Esophagus mucosa (tissue), 1 donor: ENCODE measurements around the gene PINLYP. TPM values are rescaled to one million over a fixed set of nuclear protein-coding genes. Genes with fewer than 3 reads are reported as not detected.
A peak's percentile ranks its signal among the peaks of the same experiment; 100 is the strongest.
"Not testable (repeated sequence)": the region's sequence is repeated elsewhere in the genome, so short reads cannot be mapped to it uniquely, and the experiment has no call there.

Experiments
- ATAC-seq: fragments of 200-7000 bp; cut with Tn5 transposase; one replicate; pipeline ENCODE4 v1.9.1; 2020
- total RNA-seq: library from RNA; stranded (reverse); gene quantifications from one replicate; pipeline ENCODE4 v1.2.4, GENCODE V29; 2023
- donor health status: DM: yes; HTN: yes; CAD: no.

Gene PINLYP
- total RNA-seq, 1 donor from 2014 or later: 9.1 TPM

DNA sequence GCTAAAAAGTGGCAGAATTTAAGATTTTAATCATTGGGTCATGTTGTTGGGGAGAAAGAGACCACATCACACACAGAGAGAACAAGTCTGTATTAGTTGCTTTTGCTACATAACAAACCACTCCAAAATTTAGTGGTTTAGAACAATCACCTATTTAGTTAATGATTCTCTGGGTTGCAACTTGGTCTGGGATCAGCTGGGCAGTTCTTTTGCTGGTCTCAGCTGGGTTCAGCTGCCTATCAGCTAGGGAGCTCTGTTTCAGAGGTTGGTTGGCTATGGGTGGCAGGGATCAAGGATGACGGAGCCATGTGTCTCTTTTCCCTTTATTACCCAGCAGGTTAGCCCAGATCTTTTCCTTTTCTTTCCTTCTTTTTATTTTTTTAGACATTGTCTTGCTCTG, 8.9 kb downstream of the PINLYP start:
- ATAC-seq: no peak

- peak; percentile 12 for ATAC-seq
Measured at GRCh38 chr19:43586346-43586745, 10.7 kb downstream of the PINLYP start.

DNA sequence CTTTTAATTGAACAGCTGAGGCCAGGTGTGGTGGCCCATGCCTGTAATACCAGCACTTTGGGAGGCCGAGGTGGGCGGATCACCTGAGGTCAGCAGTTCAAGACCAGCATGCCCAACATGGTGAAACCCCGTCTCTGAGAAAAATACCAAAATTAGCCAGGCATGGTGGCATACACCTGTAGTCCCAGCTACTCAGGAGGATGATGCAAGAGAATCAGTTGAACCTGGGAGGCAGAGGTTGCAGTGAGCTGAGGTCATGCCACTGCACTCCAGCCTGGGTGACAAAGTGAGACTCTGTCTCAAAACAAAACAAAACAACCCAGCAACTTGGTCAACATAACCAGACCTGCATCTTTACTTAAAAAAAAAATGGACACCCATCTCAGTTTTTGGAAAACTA, 11.4 kb downstream of the PINLYP start:
- not testable (repeated sequence) for ATAC-seq

DNA sequence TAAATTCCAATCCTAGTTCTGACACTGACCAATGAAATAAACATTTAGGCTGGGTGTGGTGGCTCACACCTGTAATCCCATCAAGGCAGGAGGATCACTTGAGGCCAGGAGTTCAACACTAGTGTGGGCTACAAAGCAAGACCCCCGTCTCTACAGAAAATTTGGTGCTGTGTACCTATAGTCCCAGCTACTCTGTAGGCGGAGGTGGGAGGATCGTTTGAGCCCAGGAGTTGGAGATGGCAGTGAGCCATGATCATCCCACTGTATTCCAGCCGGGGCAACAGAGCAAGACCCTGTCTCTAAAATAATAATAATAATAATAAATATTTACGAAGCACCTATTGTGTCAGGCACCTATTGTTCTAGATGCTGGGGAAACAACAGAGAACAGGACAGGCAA, 13.7 kb downstream of the PINLYP start:
- ATAC-seq: no peak

DNA sequence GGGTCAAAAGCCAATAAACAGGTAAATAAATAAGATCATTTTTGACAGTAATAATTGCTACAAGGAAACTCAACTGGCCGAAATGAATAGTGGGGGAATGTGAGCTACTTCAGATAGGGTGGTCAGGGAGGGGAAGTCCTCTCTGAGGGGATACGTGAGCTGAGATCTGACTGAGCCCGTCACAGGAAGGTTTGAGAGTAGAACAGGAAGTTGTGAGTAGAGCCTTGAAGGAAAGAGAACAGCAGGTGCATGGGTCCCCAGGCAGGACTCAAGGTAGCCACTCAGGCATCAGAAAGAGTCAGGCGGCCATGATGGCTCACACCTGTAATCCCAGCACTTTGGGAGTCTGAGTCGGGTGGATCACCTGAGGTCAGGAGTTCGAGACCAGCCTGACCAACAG, 14.1 kb downstream of the PINLYP start:
- ATAC-seq: no peak

GRCh38 chr19:43591904-43592772, 16.5 kb downstream of the PINLYP start:
- ATAC-seq: no peak

DNA sequence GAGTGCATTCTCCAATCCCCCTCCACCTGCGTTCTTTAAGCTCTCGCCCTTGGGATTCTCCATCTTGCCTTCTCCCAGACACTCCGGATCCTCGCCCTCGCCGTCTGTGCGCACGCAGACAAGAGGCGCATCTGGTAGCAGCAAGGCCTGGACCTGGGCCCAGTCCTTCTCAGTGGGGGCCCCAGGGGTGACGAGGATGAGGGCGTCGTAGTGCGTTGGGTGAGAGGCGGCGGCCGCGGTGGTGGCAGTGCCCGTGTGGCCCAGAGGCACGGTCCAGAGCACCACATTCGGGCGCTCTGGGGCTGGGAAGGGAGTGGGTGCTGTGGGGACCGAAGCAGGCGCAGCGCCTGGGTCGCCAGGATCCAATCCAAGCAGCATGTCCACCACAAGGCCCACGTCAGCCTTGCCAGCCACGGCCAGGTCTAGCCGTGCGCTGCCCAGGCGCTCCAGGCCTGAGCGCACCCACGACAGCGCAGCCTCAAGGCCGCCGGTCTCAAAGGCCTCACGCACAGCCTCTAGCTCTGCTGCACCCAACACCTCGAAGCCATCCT, 17.3 kb downstream of the PINLYP start:
- no peak for ATAC-seq

GRCh38 chr19:43594081-43594697, 18.6 kb downstream of the PINLYP start:
- no peak for ATAC-seq

DNA sequence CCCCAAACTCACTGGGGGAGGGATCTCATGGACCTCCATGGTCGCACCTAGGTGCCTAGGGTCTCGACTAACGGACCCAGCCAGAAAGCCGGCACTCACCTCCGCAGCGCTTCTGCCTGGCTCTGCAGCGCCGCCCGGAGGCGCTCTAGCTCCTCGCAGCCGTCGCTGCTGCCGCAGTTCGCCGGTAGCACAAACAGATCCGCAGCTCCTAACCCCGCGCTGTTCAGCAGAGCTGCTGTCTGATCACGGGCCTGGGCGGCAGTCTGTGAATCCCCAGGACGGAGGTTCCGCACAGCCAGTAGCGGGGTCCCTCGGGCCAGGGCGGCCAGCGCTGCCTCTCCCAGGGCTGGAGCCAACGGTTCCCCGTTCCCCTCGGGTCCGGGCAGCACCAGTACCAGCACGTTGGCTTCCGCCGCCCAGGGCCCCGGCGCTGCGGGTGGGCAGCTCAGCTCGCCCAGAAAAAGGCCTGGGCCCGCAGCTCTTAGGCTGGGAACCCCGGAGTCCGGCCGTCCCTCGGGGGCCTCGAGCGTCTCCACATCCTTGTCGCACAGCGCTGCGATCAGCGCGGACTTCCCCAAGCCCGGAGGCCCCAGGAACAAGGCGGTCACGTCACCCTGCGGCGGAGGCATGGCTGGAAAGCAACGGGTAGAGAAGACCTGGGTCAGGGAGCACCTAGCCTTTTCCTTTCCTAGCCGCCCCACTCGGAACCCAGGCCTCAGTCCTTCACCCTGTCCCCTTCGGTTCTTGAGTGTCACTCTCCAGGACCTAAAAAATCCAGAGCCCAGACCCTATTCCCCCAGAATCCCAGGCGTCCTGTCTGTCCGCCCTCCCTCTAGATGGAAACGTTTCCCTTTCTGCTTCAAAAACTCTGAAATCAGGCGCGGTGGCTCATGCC, 19.4 kb downstream of the PINLYP start:
- ATAC-seq: peak; percentile 45

DNA sequence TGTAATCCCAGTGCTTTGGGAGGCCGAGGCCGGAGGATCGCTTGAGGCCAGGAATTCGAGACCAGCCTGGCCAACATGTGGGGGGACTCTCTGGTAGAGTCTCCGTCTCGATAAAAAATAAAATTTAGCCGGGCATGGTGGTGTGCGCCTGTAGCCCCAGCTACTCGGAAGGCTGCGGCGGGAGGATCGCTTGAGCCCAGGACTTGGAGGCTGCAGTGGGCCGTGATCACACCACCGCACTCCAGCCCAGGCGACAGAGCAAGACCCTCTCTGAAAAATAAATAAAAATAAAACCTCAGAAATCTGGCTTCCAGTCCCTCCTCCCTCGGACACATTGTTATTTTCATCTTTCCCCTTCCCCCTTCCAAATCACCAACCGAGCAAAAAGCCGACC, 20.0 kb downstream of the PINLYP start:
- peak; percentile 1 for ATAC-seq

DNA sequence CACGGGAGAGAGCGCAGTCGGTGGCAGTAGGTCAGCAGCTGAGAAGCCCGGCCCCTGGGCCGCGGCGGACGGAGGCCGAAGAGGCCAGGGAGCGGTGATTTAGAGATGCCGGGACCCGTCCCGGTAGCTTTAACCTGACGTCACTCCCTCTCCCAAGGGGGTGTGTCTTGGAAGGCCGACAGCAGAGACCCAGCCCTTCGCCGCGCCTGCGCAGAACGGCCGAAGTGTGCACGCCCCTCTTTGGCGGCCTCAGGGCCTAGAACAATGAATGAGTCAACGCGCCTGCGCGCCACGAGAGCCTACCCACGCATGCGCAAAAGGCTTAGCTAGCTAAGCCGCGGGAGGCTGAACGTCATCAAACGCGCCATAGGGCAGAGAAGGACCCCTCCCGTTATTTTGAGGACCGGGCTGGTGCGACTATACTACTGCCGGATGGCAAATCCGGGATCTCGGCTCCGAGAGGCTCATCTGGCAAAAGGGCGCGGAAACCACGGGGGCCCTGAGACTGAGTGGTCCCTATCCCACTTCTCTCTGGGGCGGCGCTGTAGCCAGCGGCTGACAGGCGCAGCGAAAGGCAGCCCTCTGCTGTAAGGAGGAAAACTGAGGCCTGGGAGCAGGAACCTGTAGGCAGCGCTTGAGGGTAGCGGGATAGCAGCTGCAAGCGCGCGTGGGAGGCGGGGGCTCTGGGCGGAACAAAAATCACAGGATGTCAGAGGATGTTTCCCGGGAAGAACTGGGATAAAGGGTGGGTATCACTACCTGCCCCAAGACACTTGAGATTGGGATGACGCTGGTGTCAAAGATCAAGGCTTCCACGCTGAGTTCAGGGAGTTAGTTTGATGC, 20.6 kb downstream of the PINLYP start, which contains the start of the genes IRGQ and ZNF576:
Gene IRGQ, minus strand, starts transcription at position 136 of the 843 bp plus-strand sequence. CDS start 796 bp downstream, outside the sequence.
Gene ZNF576, plus strand, starts transcription at position 597 of the 843 bp plus-strand sequence. CDS start 514 bp downstream, outside the sequence.
- ATAC-seq: peak; percentile 91

- ATAC-seq: no peak
Measured at GRCh38 chr19:43596842-43597461, 21.4 kb downstream of the PINLYP start.

- no peak for ATAC-seq
Measured at GRCh38 chr19:43597876-43598275, 22.3 kb downstream of the PINLYP start.

GRCh38 chr19:43598445-43599240, 23.0 kb downstream of the PINLYP start:
- no peak for ATAC-seq

DNA sequence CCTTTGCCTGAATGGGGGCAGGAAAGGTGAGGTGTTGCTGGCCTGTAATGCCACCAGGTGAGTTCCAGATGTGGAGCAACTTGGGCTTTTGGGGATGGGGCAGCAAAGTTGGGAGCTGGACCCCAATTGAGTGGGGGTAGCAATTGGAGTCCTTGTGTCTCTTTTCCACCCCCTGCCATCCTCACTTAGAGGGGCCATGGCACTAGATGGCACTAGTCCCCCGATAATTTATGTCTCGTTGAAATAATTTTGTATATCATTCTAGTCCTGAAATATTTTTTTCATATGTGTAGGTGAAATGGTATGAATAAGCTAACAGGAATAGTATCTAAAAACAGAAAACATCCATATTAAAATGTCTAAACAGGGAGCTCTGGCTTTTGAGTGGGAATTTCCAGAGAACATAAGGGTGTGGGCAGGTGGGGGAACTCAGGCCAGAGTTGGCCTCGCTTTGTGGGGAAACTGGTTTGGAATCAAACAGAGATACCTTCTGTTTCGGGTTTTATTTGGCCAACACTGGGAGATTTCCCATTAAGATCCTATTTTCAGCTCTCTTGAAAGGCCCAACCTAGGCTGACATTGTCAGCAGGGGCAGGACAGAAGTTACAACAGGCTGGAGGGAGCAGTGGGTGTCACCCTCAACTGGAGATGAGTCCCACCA, 24.2 kb downstream of the PINLYP start:
- no peak for ATAC-seq

GRCh38 chr19:43600326-43600725, 24.7 kb downstream of the PINLYP start:
- ATAC-seq: not testable (repeated sequence)

DNA sequence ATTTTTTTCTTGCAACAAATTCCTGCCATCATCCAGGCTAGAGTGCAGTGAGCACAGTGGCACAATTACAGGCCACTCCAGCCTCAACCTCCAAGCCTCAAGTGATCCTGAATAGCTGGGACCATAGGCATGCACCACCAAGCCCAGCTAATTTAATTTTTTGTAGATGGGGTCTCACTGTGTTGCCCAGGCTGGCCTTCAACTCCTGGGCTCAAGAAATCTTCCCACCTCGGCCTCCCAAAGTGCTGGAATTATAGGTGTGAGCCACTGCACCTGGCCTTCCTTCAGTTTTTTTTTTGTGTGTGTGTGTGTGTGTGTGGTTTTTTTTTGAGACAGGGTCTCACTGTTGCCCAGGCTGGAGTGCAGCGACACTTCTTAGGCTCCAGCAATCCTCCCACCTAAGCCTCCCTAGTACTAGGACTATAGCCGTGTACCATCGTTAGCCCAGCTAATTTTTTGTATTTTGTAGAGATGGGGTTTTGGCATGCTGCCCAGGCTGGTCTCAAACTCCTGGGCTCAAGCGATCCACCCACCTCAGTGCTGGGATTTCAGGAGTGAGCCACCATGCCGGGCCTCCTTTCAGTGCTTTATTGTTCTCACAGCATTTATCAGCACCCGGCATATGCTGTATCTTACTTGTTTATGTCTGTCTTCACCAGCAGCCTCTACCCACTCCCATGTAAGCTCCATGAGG, 30.4 kb downstream of the PINLYP start:
- ATAC-seq: no peak

DNA sequence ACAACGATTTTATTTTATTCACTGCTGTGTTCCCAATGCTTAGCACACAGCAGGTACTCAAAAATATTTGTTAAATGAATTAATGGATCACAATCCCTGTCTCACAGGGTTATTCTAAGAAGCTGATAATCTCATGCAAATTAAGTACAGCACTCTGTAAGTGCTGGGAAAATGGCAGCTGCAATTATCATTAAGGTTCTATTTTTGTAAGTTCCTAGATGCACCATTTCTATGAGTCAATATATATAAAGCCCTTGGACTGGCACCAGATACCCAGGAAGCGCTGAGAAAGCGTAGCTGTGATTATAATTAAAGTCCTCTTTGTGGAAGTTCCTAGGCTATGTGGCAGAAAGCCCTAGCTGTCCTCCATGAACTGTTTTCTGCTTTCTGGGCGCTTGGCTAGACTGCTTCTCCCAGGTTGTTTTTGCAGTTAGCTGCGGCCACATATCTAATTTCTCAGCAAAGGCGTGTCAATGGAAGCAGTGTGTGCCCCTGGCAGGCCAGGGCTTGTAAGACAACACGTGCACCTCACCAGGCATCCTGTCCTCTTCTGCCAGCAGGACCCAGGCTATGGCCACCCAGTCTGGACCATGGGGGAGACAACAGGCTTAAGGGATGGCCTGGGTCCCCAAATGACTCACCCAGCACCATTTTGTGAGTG, 31.1 kb downstream of the PINLYP start:
- ATAC-seq: peak; percentile 58
